ENCODE results near the gene ARL8A.
"Not testable (repeated sequence)": the region's sequence is repeated elsewhere in the genome, so short reads cannot be mapped to it uniquely, and the experiment has no call there.

The ARL8A gene

GRCh38 chr1:202133496-202133895, 11.0 kb downstream of the ARL8A start:
- no peak for DNase-seq

DNA sequence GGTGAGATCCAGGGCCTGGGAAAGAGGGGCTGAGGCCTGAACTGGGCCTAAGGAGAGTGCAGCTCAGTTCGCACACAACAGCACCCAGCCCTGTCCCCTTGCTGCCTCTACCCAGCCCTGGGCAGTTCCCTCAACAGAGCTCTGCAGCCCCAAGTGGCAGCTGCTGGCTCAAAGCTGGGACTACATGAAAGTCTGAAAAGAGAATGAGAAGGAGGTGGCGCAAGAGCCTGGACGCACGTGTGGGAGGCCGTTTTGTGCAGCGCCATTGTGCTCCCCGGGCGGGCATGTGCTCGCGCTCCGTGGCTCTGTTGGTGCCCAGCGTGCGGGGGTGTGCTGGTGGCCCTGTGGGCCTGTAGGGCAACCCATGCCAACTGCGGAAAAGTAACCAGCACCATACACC, 11.5 kb downstream of the ARL8A start:
- no peak for DNase-seq

- DNase-seq, result no peak
Measured at GRCh38 chr1:202131956-202132821, 12.3 kb downstream of the ARL8A start.

DNA sequence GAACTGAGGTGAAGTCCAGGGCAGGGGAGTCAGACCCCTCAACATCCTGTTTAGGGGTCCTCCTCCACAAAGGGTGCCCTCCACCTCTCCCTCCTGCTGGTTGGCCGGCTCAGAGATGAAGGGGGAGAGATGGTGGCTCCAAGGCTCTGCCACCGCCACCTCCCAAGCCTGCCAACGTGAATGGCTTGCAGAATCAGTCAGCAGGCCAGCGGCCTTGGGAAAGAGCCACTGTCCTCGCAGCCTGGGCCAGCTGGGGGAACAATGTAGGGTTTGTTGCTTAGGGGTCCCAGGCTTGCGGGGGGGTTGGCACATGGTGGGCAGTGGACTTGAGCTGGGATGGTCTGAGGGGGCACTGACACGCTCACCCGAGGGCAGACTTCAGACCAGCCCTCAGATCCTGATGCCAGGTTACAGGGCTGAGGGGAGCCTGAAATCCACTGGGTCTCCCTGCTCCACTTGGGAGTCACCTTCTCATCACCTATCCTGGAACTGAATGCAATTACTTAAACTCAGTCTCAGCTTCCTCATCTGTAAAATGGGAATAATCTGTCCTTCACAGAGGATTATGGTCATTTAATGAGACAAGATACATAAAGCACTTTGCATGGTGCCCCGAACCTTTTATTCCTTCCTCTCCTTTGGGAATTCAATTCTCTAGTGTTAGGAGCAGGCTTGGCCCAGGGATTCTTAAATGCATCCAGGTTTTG, 13.6 kb downstream of the ARL8A start:
- no peak for DNase-seq

GRCh38 chr1:202130297-202130721, 14.2 kb downstream of the ARL8A start:
- DNase-seq, result no peak

- no peak for DNase-seq
Measured at GRCh38 chr1:202129453-202130296, 14.9 kb downstream of the ARL8A start.

DNA sequence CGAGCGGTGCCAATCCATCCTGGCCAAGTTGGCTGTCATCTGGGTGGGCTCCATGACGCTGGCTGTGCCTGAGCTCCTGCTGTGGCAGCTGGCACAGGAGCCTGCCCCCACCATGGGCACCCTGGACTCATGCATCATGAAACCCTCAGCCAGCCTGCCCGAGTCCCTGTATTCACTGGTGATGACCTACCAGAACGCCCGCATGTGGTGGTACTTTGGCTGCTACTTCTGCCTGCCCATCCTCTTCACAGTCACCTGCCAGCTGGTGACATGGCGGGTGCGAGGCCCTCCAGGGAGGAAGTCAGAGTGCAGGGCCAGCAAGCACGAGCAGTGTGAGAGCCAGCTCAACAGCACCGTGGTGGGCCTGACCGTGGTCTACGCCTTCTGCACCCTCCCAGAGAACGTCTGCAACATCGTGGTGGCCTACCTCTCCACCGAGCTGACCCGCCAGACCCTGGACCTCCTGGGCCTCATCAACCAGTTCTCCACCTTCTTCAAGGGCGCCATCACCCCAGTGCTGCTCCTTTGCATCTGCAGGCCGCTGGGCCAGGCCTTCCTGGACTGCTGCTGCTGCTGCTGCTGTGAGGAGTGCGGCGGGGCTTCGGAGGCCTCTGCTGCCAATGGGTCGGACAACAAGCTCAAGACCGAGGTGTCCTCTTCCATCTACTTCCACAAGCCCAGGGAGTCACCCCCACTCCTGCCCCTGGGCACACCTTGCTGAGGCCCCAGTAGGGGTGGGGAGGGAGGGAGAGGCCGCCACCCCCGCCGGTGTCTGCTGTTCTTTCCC, 16.5 kb downstream of the ARL8A start:
- no peak for DNase-seq

DNA sequence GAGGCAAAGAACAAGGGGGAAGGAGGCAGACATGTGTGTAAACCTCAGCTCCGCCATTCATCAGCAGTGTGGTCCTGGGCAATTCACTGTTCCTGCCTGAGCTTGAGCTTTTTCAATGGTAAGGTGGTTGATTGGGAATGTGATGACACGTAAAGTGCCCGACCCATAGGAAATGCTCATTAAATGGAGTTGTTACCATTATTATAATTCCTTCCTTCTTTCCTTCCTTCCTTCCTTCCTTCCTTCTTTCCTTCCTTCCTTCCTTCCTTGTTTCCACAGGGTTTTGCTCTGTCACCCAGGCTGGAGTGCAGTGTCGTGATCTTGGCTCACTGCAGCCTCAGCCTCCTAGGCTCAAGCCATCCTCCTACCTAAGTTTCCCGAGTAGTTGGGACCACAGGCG, 17.5 kb downstream of the ARL8A start:
- no peak for DNase-seq

DNA sequence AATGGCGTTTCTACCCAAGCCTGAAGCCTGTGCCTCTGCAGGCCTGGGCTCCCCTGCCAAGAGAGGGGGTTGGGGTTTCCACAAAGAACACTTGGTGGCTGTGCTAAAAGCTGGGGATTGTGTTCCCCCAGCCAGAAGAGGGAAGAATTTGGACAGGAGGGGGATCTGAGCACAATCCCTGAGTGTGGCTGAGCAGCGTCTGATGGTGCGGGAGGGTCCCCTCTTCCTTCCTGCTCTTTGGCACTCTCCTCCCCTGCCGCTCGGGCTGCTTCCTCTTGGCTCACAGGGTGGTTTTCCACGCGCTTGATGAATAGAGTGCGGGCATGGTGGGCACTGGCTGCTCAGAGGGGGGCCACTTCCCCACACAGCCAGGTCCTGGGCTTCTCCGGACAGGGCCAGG, 18.1 kb downstream of the ARL8A start:
- no peak for DNase-seq

DNA sequence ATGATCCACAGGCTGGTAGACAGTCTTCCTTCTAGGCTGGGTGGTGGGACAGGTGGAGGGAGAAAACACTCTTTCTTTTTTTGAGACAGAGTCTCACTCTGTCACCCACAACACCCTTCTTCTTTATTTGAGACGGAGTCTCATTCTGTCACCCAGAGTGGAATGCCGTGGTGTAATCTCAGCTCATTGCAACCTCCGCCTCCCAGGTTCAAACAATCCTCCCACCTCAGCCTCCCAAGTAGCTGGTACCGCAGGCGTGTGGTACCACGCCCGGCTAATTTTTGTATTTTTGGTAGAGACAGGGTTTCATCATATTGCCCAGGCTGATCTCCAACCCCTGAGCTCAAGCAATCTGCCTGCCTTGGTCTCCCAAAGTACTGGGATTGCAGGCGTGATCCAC, 18.9 kb downstream of the ARL8A start:
- DNase-seq, result no peak

DNA sequence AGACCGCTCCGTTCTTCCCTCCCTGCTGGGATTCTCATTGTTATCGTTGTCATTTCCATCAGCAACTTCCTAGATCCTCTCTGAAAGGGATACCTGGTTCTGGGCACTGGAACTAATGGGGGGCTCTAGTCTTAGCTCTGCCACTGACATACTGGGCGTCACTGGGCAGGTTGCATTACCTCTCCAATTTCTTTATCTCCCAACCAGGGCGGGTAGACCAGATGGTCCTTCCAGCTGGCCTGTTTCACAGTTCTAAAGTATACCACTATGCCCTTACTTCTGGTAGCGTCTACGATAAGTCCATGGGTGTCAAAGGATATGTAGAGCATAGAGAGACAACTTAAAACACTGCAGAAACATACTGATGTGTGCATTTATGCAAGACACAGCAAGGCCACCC, 20.4 kb downstream of the ARL8A start:
- DNase-seq, result no peak

- no peak for DNase-seq
Measured at GRCh38 chr1:202123336-202123813, 21.2 kb downstream of the ARL8A start.

- no peak for DNase-seq
Measured at GRCh38 chr1:202122639-202123335, 21.8 kb downstream of the ARL8A start, which contains the start of gene GPR37L1. TSS of gene GPR37L1 (plus strand) at chr1:202122917. CDS start at chr1:202122964, 47 bp downstream.

DNA sequence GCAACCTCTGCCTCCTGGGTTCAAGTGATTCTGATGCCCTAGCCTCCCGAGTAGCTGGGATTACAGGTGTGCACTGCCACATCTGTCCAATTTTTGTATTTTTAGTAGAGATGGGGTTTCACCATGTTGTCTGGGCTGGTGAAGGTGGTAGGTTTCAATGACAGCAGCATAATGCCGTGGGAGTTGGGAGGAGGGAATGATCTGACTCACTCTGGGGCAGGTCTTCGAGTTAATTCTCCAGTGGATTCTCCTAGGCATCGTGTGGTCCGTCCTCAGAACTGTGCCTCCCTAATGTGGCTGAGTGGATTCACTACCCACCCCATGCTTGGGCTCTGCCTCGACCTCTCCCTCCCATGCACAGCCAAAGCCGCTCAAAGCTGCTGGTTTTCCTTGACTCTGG, 23.5 kb downstream of the ARL8A start:
- DNase-seq, result no peak

DNA sequence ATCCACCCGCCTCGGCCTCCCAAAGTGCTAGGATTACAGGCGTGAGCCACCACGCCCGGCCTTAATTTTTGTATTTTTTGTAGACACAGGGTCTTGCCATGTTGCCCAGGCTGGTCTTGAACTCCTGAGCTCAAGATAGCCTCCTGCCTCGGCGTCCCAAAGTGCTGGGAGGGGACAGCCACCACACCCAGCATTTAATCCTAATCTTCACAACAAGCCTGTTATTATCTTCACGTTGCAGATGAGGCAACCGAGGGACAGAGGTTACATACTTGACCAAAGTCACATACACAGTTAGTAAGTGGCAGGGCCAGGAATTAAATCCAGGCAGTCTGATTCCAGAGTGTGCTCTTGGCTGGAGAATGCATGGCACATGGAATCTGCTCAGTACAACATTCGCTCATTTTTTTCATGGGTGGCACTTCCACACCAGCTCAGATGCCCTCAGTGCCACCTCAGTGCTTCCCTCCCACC, 26.6 kb downstream of the ARL8A start:
- DNase-seq, result no peak

DNA sequence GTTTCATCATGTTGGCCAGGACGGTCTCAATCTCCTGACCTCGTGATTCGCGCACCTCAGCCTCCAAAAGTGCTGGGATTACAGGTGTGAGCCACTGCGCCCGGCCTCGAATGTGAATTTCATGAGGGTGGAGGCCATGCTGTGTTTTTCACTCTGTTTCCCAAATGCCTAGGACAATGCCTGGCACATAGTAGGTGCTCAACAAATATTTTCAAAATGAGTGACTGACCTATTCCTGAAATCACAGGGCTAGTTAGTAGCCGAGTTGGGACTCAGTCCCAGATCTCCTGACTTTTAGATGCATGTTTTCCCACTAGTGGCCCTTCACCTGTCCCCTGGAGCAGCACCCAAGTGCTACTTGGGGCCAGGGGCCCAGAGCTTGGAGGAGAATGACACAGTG, 28.2 kb downstream of the ARL8A start:
- DNase-seq, result no peak

GRCh38 chr1:202113690-202114300, 30.7 kb downstream of the ARL8A start:
- DNase-seq, result no peak

GRCh38 chr1:202112859-202113689, 31.5 kb downstream of the ARL8A start:
- no peak for DNase-seq

GRCh38 chr1:202111589-202111988, 32.9 kb downstream of the ARL8A start:
- DNase-seq, result not testable (repeated sequence)

- DNase-seq, result no peak
Measured at GRCh38 chr1:202110977-202111376, 33.6 kb downstream of the ARL8A start.

Measured in NCI-H2227 treated with DMSO at 0.1 percent for 48 hours (cell line).